Uterus (tissue), 4 donors: ENCODE results near the gene TAX1BP1. TPM values are rescaled to one million over a fixed set of nuclear protein-coding genes. Genes with fewer than 3 reads are reported as not detected.

Experiments used
- DNase-seq, 2 donors: peaks; one replicate each; pipeline ENCODE4 v3.0.0-alpha.2; 2019 to 2020
- H3K27ac ChIP-seq, 2 donors: fragments of 200-600 bp; sonication (generic); 1 replicate in 1 of 2; 2 replicates in 1 of 2; pipeline ENCODE4 v1.5.1; 2016 to 2018
- H3K27me3 ChIP-seq, 2 donors: fragments of 200-600 bp; sonication (generic); one replicate each; pipeline ENCODE4 v1.5.1; 2018 to 2019; ENCODE audit warnings: control low read depth in 1 of 2
- H3K36me3 ChIP-seq, 2 donors: fragments of 200-600 bp; sonication (generic); one replicate each; pipeline ENCODE4 v1.5.1; 2019; ENCODE audit warnings: control low read depth in 1 of 2
- H3K4me1 ChIP-seq, 2 donors: fragments of 200-600 bp; sonication (generic); one replicate each; pipeline ENCODE4 v1.5.1; 2018 to 2019; ENCODE audit warnings: control low read depth in 1 of 2
- H3K4me3 ChIP-seq, 2 donors: fragments of 200-600 bp; sonication (generic); 1 replicate in 1 of 2; 2 replicates in 1 of 2; pipeline ENCODE4 v1.5.1; 2018 to 2019; ENCODE audit warnings: mild to moderate bottlenecking in 1 of 2
- H3K9me3 ChIP-seq, 2 donors: fragments of 200-600 bp; sonication (generic); one replicate each; pipeline ENCODE4 v1.5.1; 2019; ENCODE audit warnings: control low read depth in 1 of 2
- POLR2A ChIP-seq, 2 donors: fragments of 450-650 bp; IDR thresholded peaks; one replicate each; pipeline ENCODE4 v1.6.1; 2016; ENCODE audit warnings: antibody characterized with exemption in 2 of 2, mild to moderate bottlenecking in 1 of 2, moderate library complexity in 1 of 2
- intact Hi-C: fragments of 100-400 bp; cut with DNase I; formaldehyde crosslinking; loops from one replicate; pipeline ENCODE4 v1.15.1; 2023; ENCODE audit warnings: low total_unique reads
- total RNA-seq, 4 donors: library from RNA; depleted of rRNA in 3 of 4; stranded (reverse); fragments of >200 nt in 3 of 4; gene quantifications; one replicate each; pipeline versions ENCODE4 v1.1.0 to v1.2.4, GENCODE V29; 2014 to 2023
- TF ChIP-seq, protein P1 (sequence below), 4 experiments: fragments of 200-600 bp in 2 of 4; fragments of 450-650 bp in 2 of 4; sonication (generic) in 2 of 4; IDR thresholded peaks; one replicate each; pipeline ENCODE4 v1.5.1; 2016 to 2019; ENCODE audit warnings: antibody characterized with exemption in 4 of 4, mild to moderate bottlenecking in 2 of 4, moderate library complexity in 1 of 4
- donor health status: DM: yes; HTN: yes; CAD: no.

Gene TAX1BP1
- total RNA-seq, 4 donors from 2014 or later: 46.4 to 121 (median 77.3) TPM

DNA sequence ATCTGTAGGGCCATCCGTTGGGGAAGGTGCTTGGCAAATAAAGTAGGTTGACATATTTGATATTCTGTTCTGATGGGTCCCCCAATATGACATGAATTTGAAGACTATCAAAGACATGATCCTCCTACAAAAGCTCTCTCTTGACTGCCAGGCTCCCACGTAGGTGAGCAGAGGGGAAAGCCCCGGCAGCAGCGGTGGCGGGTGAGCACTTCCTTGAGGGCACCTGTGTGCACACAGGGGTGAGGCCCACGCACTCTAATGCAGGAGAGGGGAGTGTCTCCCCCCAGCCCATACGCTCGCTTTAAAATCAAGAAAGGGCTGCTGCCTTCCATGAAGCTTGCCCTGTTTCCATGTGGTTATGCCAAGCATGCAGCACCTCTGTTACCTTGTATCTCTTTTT lies 100.4 kb downstream of the TAX1BP1 start:
- no peaks in the 10 kb centered on the region for H3K9me3 ChIP-seq
- no peak overlapping the region for H3K27ac ChIP-seq
- H3K36me3 ChIP-seq: no peaks in the 10 kb centered on the region
- TF ChIP-seq, protein P1, sequence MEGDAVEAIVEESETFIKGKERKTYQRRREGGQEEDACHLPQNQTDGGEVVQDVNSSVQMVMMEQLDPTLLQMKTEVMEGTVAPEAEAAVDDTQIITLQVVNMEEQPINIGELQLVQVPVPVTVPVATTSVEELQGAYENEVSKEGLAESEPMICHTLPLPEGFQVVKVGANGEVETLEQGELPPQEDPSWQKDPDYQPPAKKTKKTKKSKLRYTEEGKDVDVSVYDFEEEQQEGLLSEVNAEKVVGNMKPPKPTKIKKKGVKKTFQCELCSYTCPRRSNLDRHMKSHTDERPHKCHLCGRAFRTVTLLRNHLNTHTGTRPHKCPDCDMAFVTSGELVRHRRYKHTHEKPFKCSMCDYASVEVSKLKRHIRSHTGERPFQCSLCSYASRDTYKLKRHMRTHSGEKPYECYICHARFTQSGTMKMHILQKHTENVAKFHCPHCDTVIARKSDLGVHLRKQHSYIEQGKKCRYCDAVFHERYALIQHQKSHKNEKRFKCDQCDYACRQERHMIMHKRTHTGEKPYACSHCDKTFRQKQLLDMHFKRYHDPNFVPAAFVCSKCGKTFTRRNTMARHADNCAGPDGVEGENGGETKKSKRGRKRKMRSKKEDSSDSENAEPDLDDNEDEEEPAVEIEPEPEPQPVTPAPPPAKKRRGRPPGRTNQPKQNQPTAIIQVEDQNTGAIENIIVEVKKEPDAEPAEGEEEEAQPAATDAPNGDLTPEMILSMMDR (IDR thresholded peaks at IDR 0.05): no peak
- no peak for TF ChIP-seq POLR2A (IDR thresholded peaks at IDR 0.05)
- H3K4me1 ChIP-seq: no peaks in the 10 kb centered on the region
- intact Hi-C loops: no loop called here
- H3K27me3 ChIP-seq: no peaks in the 10 kb centered on the region
- no peak overlapping the region for H3K4me3 ChIP-seq
- no peak for DNase-seq

DNA sequence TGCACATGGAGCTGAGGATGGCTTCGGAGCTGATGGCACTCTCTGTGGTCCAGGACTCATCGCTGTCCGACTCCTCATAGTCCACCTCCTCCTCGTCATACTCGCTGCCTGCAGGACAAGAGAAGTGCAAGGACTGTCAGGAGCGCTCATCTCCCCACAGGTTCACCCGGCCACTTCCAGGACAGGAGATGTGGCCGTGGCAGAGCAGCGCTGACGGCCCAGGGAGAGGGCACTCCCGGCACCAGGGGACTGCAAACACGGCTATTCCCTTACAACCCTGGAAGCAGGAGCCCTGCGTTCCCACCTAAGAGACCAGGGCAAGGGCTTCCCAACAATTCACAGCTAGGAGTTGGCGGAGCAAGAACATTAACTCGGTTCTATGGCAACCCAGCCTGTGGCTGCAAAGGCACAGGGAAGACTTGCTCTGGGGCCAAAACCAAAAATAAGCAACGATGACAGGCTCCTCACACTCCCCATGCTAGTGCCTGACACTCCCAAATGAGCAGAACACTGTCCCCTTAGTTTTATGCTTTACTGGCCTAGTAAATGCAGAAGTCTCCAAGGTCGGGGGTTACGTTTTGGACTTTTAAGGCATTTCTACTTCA lies 100.9 kb downstream of the TAX1BP1 start:
- Histone ChIP-seq H3K27me3 (no peaks in the 10 kb centered on the region), H3K4me3 (no peak overlapping the region), H3K9me3 (no peaks in the 10 kb centered on the region), H3K36me3 (no peaks in the 10 kb centered on the region), H3K27ac (no peak overlapping the region), H3K4me1 (no peaks in the 10 kb centered on the region)
- no peak for DNase-seq
- TF ChIP-seq, protein P1 (IDR thresholded peaks at IDR 0.05): no peak
- no peak for TF ChIP-seq POLR2A (IDR thresholded peaks at IDR 0.05)
- intact Hi-C loops: no loop called here

DNA sequence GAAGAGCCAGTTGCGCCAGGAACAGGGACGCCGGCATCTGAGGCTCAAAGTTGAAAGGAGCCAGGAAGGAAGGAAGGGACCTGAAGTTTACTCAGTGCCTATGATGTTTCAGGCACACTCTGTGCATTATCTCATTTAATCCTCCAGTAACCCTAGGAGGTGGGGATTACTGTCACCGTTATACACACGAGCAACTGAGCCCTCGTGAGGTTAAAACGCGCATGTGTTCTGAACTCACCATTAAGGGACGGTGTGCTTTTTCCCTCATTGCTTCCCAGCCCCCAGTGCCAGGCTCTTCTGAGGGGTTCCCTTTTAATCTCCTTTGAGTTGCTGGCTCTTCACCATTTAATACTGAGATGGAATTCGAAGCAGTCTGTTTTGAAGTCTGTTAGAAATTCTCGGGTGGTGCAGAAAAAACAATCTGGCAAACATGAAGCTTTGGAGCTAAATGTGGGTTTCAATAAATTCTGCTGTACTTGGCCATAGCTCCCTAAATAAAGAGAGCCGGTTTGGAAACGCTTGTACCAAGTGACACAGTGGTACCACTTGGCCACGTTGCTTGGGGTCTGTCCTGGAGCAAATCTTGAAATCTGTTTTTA lies 102.2 kb downstream of the TAX1BP1 start:
- H3K27me3 ChIP-seq: no peaks in the 10 kb centered on the region

DNA sequence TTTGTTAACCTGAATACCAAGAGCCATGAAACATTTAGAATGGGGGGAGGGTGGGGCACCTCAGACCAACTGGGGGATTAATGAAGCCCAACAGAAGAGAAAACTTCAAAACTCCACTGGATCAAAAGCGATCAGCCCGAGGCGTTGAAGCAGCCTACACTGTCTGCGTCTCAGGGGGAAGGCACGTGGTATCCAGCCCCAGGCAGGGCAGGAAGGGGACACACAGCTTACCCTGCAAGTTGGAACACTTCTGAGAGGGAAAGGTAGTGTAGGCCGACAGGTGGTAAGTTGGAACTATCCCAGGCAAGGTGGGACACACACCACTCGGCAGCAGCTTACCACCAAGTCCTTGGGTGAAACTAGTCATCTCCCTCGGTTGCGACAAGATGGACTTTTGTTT lies 102.9 kb downstream of the TAX1BP1 start:
- H3K36me3 ChIP-seq: no peaks in the 10 kb centered on the region
- H3K9me3 ChIP-seq: no peaks in the 10 kb centered on the region
- DNase-seq: no peak
- intact Hi-C loops: no loop called here
- H3K27ac ChIP-seq: no peak overlapping the region
- no peaks in the 10 kb centered on the region for H3K27me3 ChIP-seq
- H3K4me1 ChIP-seq: no peaks in the 10 kb centered on the region
- H3K4me3 ChIP-seq: no peak overlapping the region
- TF ChIP-seq, protein P1 (IDR thresholded peaks at IDR 0.05): no peak
- no peak for TF ChIP-seq POLR2A (IDR thresholded peaks at IDR 0.05)

More for the DNA sequence above, 102.2 kb downstream of the TAX1BP1 start:
- Histone ChIP-seq H3K4me3 (no peak overlapping the region), H3K36me3 (no peaks in the 10 kb centered on the region), H3K27ac (no peak overlapping the region), H3K4me1 (no peaks in the 10 kb centered on the region), H3K9me3 (no peaks in the 10 kb centered on the region)
- DNase-seq: no peak
- intact Hi-C loops: no loop called here
- TF ChIP-seq, protein P1 (IDR thresholded peaks at IDR 0.05): no peak
- no peak for TF ChIP-seq POLR2A (IDR thresholded peaks at IDR 0.05)

DNA sequence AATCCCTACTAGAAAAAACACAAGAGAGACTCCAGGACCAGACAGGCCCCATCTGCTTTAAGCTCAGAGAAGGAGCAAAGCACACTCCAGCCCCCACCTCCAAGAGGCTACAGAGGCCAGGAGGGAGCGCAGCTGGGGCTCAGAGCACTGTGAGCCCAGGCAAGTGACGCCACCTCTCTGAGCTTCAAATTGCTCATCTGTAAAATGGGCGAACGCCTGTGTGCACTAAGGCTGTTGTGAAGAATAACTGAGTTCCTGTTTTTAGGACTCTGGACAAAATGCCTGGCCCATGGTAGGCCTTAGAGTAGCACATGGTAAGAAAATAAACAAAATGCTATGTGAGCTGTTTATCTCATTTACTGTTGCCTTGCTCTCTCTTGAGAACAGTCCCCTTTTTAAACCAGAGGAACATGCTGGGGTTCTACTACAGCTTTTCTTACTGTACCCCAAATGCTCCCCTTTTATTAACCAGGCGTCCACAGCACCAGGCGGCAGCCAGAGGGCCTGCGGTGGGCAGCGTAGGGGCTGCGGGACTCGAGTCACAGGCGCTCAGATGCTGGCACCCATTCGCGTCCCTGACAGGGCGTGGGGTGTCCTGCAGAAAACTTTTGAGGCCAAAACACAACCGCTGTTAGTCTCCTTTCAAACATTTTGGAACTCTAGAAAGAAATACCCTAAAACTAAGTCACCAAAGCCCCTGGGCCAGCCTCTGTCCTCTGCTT lies 103.8 kb downstream of the TAX1BP1 start:
- intact Hi-C loops: no loop called here
- Histone ChIP-seq H3K9me3 (no peaks in the 10 kb centered on the region), H3K36me3 (no peaks in the 10 kb centered on the region), H3K4me3 (no peak overlapping the region), H3K4me1 (no peaks in the 10 kb centered on the region), H3K27ac (no peak overlapping the region), H3K27me3 (no peaks in the 10 kb centered on the region)
- TF ChIP-seq, protein P1 (IDR thresholded peaks at IDR 0.05): no peak
- TF ChIP-seq POLR2A (IDR thresholded peaks at IDR 0.05): no peak
- DNase-seq: no peak
